WTC11 (cell line): ENCODE data around the gene KCMF1. TPM values are rescaled to one million over a fixed set of nuclear protein-coding genes. Genes with fewer than 3 reads are reported as not detected.
A peak's percentile ranks its signal among the peaks of the same experiment; 100 is the strongest.
"Not testable (repeated sequence)": the region's sequence is repeated elsewhere in the genome, so short reads cannot be mapped to it uniquely, and the experiment has no call there.

Experiments used
- ATAC-seq: fragments of 200-7000 bp; cut with Tn5 transposase; 2 replicates; pipeline ENCODE4 v1.10.0; 2021; ENCODE audit warnings: mild to moderate bottlenecking, moderate library complexity
- CTCF ChIA-PET: fragments of 300-600 bp; sonication (Branson Sonifier 250); formaldehyde crosslinking; loops from one replicate; lab custom pipeline; 2021; ENCODE audit warnings: antibody characterized with exemption; lab: Charles Lee
- POLR2A ChIA-PET: fragments of 350-600 bp; sonication (Branson Sonifier 250); formaldehyde crosslinking; loops from one replicate; lab custom pipeline; 2021; ENCODE audit warnings: antibody characterized with exemption; lab: Charles Lee
- DNase-seq: peaks from one replicate; pipeline ENCODE4 v3.0.0; 2021; ENCODE audit warnings: low spot score
- H3K27ac Mint-ChIP-seq: 2 replicates; pipeline ENCODE4 v1.8.0; 2021; ENCODE audit warnings: mixed read lengths
- H3K27me3 Mint-ChIP-seq: 2 replicates; pipeline ENCODE4 v1.8.0; 2021; ENCODE audit warnings: low read depth, mild to moderate bottlenecking, moderate library complexity, mixed read lengths
- H3K36me3 Mint-ChIP-seq: 2 replicates; pipeline ENCODE4 v1.8.0; 2021; ENCODE audit warnings: mixed read lengths
- H3K4me1 Mint-ChIP-seq: 2 replicates; pipeline ENCODE4 v1.8.0; 2022; ENCODE audit warnings: mixed read lengths
- H3K4me3 Mint-ChIP-seq: 2 replicates; pipeline ENCODE4 v1.8.0; 2021; ENCODE audit warnings: mild to moderate bottlenecking, moderate library complexity, mixed read lengths
- H3K9me3 Mint-ChIP-seq: 2 replicates; pipeline ENCODE4 v1.8.0; 2021; ENCODE audit warnings: mixed read lengths
- ARID4B ChIP-seq: sonication (generic); formaldehyde crosslinking; IDR thresholded peaks from 2 replicates; pipeline ENCODE4 v1.8.0; 2023; ENCODE audit warnings: missing genetic modification reagents, mild to moderate bottlenecking, borderline replicate concordance
- CTCF ChIP-seq: fragments of 200-600 bp; IDR thresholded peaks from 2 replicates; pipeline ENCODE4 v1.8.0; 2022; ENCODE audit warnings: antibody characterized with exemption
- GABPB1 ChIP-seq: sonication (generic); formaldehyde crosslinking; IDR thresholded peaks from 2 replicates; pipeline ENCODE4 v1.8.1; 2023; ENCODE audit warnings: mild to moderate bottlenecking, missing genetic modification reagents
- HMGA2 ChIP-seq: fragments of 250-450 bp; sonication (Bioruptor Pico); IDR thresholded peaks from 2 replicates; pipeline ENCODE4 v1.4.0; 2021; ENCODE audit warnings: mild to moderate bottlenecking, moderate library complexity
- NFYB ChIP-seq: sonication (generic); formaldehyde crosslinking; conservative IDR thresholded peaks from 2 replicates; pipeline ENCODE4 v1.8.0; 2022; ENCODE audit warnings: low read depth, missing genetic modification reagents
- NR2C2 ChIP-seq: sonication (generic); formaldehyde crosslinking; IDR thresholded peaks from 2 replicates; pipeline ENCODE4 v1.8.0; 2022; ENCODE audit warnings: mild to moderate bottlenecking, missing genetic modification reagents
- SMAD4 ChIP-seq: sonication (generic); formaldehyde crosslinking; IDR thresholded peaks from 2 replicates; pipeline ENCODE4 v1.8.0; 2022; ENCODE audit warnings: mild to moderate bottlenecking, missing genetic modification reagents
- ZNF121 ChIP-seq: sonication (generic); formaldehyde crosslinking; IDR thresholded peaks from 2 replicates; pipeline ENCODE4 v1.8.0; 2023; ENCODE audit warnings: missing genetic modification reagents
- ZNF425 ChIP-seq: fragments of 250-450 bp; sonication (Bioruptor Pico); conservative IDR thresholded peaks from 2 replicates; pipeline ENCODE4 v1.9.0; 2021; ENCODE audit warnings: mild to moderate bottlenecking
- total RNA-seq: library from RNA; stranded (reverse); gene quantifications from 3 replicates; pipeline ENCODE4 v1.2.3, GENCODE V29; 2021

The KCMF1 gene
- total RNA-seq, 1 experiment from 2014 or later = 117 TPM

- no peak for TF ChIP-seq NR2C2 (CRISPR knock-in tag)
Observed at GRCh38 chr2:84944295-84944909, 26.6 kb upstream of the KCMF1 start (continued).

GRCh38 chr2:84945838-84946203 lies 25.1 kb upstream of the KCMF1 start:
- not testable (repeated sequence) for ATAC-seq, H3K36me3 Mint-ChIP-seq, DNase-seq, H3K27me3 Mint-ChIP-seq, H3K9me3 Mint-ChIP-seq, H3K4me3 Mint-ChIP-seq, H3K27ac Mint-ChIP-seq
- ChIA-PET POLR2A (interaction anchor here (0.6 to 1.2 kb wide), 3 partner anchors 11 to 291 kb away, joined by 3 to 8 read pairs (median 4); partner anchors contain the start of gene KCMF1), CTCF (interaction anchor here (1.2 to 6.0 kb wide), 3 partner anchors 11 to 20 kb away, joined by 4 to 43 read pairs (median 13); no protein-coding TSS in a partner anchor)
- H3K4me1 Mint-ChIP-seq = peaks cover 18% of the 10 kb centered on the region

- Mint-ChIP-seq H3K27ac (no peak overlapping the region), H3K9me3 (no peaks in the 10 kb centered on the region)
- POLR2A ChIA-PET = interaction anchor here (0.6 to 1.2 kb wide), 3 partner anchors 11 to 291 kb away, joined by 3 to 8 read pairs (median 4); partner anchors contain the start of gene KCMF1
Observed at GRCh38 chr2:84946204-84947009, 24.6 kb upstream of the KCMF1 start.

GRCh38 chr2:84947010-84947593 lies 23.9 kb upstream of the KCMF1 start:
- Mint-ChIP-seq H3K27me3 (no peaks in the 10 kb centered on the region; the same call in none of the 2 replicates), H3K4me3 (no peak overlapping the region), H3K4me1 (peaks cover 12% of the 10 kb centered on the region), H3K9me3 (no peaks in the 10 kb centered on the region), H3K27ac (no peak overlapping the region), H3K36me3 (no peaks in the 10 kb centered on the region)
- ATAC-seq (no peak), DNase-seq (no peak)
- no peak for TF ChIP-seq ZNF425
- TF ChIP-seq ARID4B = no peak
- peak; percentile 88 for TF ChIP-seq ZNF121 (CRISPR knock-in tag)
- CTCF ChIA-PET = interaction anchor here (2.1 to 6.0 kb wide), 2 partner anchors 10 to 21 kb away, joined by 13 to 43 read pairs; no protein-coding TSS in a partner anchor
- POLR2A ChIA-PET = interaction anchor here (1.2 kb wide), 1 partner anchor 24 kb away, joined by 4 read pairs; the partner anchor contains the start of gene KCMF1

More at GRCh38 chr2:84946204-84947009, 24.6 kb upstream of the KCMF1 start:
- Mint-ChIP-seq H3K36me3 (no peaks in the 10 kb centered on the region), H3K4me1 (peaks cover 12% of the 10 kb centered on the region), H3K4me3 (no peak overlapping the region; the same call in 1 of the 2 replicates), H3K27me3 (no peaks in the 10 kb centered on the region; the same call in none of the 2 replicates)
- TF ChIP-seq NFYB (CRISPR knock-in tag) (no peak), GABPB1 (0 out of 2 replicates have a peak, but pooled peaks have one; percentile 12)
- no peak for DNase-seq
- ATAC-seq = peak; percentile 57
- CTCF ChIA-PET = interaction anchor here (1.2 to 6.0 kb wide), 3 partner anchors 11 to 21 kb away, joined by 4 to 43 read pairs (median 13); no protein-coding TSS in a partner anchor

GRCh38 chr2:84953535-84953934 lies 17.4 kb upstream of the KCMF1 start:
- Mint-ChIP-seq H3K27ac (peak overlapping the region; percentile 89), H3K4me3 (no peak overlapping the region), H3K4me1 (peaks cover 37% of the 10 kb centered on the region), H3K27me3 (no peaks in the 10 kb centered on the region; the same call in 1 of the 2 replicates), H3K9me3 (no peaks in the 10 kb centered on the region), H3K36me3 (no peaks in the 10 kb centered on the region)
- DNase-seq = no peak
- ATAC-seq = no peak
- POLR2A ChIA-PET = no interaction called here
- TF ChIP-seq GABPB1 (no peak), CTCF (no peak), HMGA2 (no peak), SMAD4 (CRISPR knock-in tag) (no peak)
- CTCF ChIA-PET = interaction anchor here (1.0 to 2.5 kb wide), 2 partner anchors 28 to 58 kb away, joined by 3 to 13 read pairs; no protein-coding TSS in a partner anchor
